SU-DHL-6 (cell line): ENCODE measurements around the gene SMTN.

Experiments
- CTCF ChIP-seq: fragments of 200-600 bp; sonication (generic); IDR thresholded peaks from one replicate; pipeline ENCODE4 v1.5.1; 2017; ENCODE audit warnings: antibody characterized with exemption, mild to moderate bottlenecking, low read length, moderate library complexity; ENCODE audit not compliant: insufficient read depth, poor library complexity, severe bottlenecking
- EZH2phosphoT487 ChIP-seq: fragments of 200-600 bp; sonication (generic), shearing (Covaris generic); conservative IDR thresholded peaks from 2 replicates; pipeline ENCODE4 v1.6.1; 2018; ENCODE audit warnings: mild to moderate bottlenecking, antibody characterized with exemption, low read length, moderate library complexity, mixed read lengths

DNA sequence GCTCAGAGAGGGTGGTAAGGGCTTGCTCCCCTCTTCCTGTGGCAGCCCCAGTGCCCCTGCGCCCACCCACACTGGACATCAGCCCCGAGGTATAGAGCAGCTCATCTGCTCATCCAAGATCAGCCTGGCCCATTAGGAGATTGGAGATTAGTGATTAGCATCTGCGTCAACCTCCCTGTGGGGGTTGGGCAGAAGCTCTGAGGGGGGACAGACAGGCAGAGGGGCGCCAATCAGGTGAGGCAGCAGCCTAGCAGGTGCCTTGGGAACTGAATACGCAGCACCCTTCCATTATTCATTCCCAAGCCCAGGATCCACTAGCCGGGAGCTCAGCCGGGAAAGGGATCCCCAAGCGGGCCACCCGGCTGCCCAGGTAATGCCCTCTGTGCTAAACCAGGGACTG lies 11.0 kb downstream of the SMTN start:
- TF ChIP-seq CTCF = no peak
- TF ChIP-seq EZH2phosphoT487 = no peak
